GM21717 (cell line): ENCODE data around the gene OTOG.

Experiments used
- ATAC-seq: cut with Tn5 transposase; IDR thresholded peaks from one replicate; pipeline ENCODE4 v1.9.1; 2021; ENCODE audit warnings: mild to moderate bottlenecking, moderate library complexity; ENCODE audit not compliant: unreplicated experiment

OTOG gene

GRCh38 chr11:17692931-17693330, 145.9 kb downstream of the OTOG start:
- ATAC-seq: no peak

DNA sequence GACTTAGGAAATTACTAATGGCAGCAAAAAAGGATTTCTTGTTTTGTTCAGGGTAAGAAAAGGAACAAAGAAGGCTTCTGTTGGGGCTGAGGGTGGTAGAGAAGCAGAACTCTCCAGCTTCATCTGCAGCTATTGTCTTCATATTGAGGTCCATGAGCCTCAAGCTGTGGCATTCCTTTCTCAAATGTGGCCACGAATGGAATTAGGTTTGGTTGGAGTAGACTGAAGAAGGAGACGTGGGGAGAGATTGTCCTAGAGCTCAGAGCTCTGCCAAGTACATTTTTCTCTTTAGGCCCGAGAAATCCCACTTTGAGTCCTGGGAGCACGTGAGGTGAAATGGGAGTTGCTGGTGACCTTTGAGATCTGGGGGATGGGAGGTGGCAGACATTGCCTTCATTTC, 146.5 kb downstream of the OTOG start:
- ATAC-seq: no peak

GRCh38 chr11:17694494-17695110, 147.5 kb downstream of the OTOG start:
- ATAC-seq: no peak

DNA sequence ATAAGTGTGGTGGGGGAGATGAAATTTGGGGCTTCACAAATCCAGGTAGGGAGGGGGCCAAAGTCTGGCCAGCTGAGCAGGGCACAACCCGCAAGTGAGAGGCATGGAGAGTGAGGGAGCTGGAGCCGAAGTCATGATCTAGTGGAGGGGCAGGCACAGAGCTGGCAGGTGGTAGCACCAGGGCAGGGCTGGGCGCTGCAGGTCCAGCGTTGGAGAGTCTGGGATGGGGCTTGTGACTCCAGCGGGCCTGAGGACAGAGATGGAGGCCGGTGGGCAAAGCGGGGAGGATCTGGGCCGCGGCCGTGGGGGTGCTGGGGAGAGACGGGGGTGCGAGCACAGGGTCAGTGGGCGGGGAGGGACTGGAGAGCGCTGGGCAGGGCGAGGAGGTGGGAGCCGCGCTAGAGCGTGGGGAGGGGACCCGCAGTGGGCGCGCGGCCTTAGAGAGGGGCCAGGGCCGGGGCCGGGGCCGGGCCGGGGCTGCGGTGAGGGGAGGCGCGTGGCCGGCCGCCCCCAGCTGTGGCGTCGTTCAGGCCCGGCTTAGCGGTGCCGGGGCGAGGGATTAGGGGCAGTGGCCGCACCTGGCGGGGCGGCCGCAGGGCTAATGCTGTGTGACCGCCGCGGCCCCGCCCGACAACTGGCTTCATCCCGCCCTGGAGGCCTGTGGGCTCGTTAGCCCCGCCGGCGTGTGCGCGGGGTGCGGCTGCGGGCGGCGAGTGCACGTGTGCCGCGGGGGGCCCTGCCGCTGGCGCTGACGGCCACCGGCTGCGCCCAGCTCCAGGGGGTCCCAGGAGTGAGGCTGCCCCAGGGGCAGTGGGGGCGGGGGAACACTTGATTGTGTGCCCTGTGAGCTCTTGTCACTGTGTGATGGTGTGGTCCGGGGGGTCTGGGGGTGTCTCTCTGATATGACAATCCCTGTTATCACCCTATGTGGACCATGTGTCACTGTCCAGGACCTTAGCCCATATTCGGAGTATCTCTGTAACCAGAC, 148.7 kb downstream of the OTOG start:
- no peak for ATAC-seq

DNA sequence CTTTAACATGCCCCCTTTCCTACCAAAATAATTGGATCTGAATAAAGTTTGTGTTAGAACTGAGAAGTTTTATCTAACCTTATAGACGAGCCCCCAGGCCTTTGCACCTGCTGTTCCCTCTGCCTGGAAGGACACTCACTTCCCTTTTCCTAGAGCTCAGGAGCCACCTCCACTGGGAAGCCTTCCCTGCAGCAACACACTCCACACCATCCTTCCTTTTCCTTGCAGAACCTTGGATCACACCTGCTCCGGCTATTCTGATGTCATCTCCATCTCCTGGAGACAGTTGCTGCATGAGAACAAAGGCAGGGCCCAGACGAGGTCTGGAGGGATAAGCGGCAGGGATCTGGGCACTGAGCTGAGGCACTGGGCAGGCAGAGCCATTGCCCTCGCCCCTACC, 149.7 kb downstream of the OTOG start:
- no peak for ATAC-seq
